Dedifferentiated amniotic fluid mesenchymal stem cell (primary cell): Measurements from ENCODE around the gene ATP11A.
"Not testable (repeated sequence)": the region's sequence is repeated elsewhere in the genome, so short reads cannot be mapped to it uniquely, and the experiment has no call there.

Experiments used
- DNase-seq: peaks from one replicate; pipeline ENCODE4 v3.0.0-alpha.2; 2016; ENCODE audit errors: extremely low spot score

ATP11A gene

GRCh38 chr13:112799394-112799793 is 109.6 kb downstream of the ATP11A start:
- DNase-seq: no peak

DNA sequence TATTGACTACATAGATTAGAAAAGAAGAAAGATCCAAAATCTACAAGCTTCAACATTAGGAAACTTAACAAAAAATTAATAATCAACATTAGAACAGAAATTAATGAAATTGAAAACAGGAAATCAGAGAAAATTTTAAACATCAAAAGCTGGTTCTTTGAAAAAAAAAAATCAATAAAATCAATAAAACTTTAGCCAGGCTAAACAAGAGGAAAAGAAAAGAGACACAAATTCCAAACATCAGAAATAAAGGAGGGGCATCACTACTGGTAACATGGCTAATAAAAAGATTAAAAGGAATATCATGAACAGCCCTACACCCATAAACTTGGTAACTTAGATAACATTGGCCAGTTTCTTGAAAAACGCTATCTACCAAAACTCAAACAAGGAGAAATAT is 110.2 kb downstream of the ATP11A start:
- DNase-seq: no peak

DNA sequence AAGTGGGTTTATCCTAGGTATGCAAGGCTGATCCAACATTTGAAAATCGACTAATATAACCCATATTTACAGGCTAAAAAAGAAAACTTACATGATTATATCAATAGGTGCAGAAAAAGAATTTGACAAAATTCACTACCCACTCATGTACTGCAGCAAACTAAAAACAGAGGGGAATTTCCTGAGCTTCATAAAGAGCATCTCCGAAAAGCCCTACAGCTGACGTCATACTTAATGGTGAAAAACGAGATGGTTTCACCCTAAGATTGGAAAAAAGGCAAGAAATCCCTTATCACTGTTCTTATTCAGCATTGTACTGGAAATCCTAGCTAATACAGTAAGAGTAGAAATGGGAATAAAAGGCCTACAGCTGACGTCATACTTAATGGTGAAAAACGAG is 111.0 kb downstream of the ATP11A start:
- not testable (repeated sequence) for DNase-seq

GRCh38 chr13:112802802-112803195 is 113.0 kb downstream of the ATP11A start:
- no peak for DNase-seq

DNA sequence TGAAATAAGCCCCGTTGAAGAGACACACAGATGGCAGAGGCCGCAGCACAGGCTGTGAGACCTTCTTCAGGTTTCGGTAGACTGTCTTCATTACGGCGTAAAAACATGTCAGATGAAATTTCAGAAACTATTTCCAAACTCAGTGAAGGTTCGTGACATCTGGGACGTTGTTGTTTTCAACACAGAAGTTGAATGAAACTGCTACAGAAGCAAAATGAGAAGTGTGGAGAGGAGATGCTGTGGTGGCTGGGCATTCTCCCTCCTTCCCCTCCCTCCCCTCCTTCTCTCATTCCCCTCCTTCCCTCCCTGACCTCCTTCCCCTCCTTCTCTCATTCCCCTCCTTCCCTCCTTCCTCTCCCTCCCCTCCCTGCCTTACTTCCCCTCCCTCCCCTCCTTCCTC is 113.6 kb downstream of the ATP11A start:
- no peak for DNase-seq

GRCh38 chr13:112804374-112804773 is 114.5 kb downstream of the ATP11A start:
- DNase-seq: no peak

- DNase-seq: no peak
These were observed 117.2 kb downstream of the ATP11A start for GRCh38 chr13:112806739-112807652.

DNA sequence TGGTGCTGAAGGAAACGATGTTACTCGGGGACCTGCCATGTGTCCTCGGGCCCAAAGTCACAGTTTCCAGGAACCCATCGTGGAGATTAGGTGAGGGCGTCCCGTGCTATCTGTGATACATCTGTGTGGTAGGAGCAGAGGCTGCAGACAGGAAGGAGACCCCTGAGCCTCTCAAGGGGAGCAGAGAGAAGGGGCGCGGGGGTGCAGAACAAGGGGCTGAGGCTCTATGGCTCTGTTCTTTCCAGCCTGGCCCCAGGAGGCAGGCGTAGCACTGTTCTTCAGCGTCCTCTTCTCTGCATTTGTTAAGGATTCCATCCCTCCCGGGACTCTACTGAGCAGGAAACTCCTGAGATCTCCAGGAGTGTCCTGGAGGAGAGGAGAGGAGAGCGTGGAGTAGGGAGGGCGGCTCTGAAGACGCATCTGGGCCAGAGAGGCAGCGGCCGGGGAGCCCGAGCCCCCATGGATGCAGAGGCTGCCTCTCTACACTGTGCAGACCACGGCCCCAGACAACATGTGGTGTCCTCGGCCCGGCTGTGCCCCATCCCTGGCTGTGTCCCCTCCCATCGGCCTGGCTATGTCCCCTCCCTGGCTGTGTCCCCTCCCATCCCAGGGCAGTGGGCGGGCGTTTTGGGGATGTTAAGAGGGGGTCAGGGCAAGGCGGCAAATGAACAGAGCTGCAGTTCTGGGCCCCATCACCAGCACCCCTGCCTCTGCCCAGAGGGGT is 118.0 kb downstream of the ATP11A start:
- no peak for DNase-seq

DNA sequence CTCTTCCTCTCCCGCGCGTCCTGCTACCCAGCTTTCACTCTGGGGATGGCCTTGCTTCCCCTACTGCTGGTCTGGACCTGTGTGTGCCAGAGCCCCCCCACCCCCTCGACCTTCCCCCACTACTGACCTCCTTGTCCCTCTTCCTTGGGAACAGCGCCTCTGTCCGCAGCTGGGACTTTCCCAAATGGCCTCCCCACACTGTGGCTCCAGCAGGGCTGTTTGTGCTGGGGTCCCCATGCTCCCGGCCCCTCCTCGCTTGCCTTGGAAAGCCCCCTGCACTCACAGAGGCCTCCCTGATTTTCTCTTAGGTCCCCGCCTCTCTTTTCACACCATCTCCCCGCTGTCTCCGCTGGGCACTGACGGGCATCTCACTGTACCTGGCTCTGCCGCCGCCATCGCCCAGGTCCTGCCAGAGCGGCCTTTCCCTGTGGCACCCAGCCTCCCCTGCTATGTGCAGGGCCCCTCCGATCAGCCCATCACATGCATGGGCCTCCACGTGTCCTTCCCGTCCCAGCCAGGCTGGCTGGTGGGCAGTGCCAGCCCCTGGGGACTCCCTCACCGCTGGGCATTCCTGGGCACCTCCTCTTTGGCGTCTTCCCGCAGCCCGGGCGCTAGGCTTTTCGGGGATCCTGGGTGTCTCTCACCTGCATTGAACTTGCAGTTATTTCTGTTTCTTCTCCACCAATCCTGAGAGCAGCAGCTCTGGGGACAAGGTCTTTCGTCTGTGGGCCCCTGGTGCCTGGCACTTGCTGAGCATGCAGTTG is 118.7 kb downstream of the ATP11A start:
- DNase-seq: no peak

DNA sequence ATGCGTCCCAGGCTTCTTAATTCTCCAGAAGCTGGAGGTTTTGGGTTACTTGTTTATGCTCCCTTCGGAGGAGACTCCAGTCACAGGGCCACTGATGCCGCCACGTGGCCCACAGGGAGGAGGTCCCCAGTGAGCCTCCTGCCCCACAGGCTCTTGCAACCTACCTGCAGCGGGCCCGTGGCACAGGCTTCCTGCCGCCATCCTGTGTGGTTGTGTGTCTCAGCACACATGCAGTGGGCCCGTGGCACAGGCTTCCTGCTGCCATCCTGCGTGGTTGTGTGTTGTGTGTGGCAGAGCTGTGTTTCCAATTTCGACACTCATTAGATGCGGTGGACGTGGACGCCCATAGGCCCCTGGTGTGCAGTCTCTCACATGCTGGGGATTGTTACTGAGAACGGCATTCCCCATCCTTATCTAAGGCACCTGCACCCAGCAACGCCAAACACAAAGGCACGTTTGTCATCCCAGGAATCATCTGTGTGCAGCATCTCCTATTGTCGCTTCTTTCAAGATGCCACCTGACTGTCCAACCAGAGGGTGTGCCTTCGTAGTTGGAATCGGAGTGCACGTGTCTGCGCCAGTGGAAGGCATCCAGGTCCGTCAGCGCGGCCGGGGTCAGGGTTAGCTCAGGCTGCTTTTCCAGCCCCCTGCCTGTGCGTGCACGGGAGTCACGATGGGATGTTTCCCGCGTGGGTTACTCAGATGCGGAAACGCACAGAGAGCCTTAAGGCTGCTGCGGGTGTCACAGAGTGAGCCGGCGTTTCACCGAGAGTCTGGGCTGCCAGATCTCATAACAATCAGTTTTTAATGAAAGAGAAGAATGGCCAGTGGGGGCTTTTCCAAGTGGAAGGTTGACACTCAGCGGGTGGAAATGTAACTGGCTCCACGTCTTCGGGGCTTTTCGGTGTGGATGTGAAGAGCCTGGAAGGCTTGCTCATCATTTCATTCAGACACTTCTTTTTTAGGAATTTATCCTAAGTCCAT is 119.8 kb downstream of the ATP11A start:
- DNase-seq: no peak

GRCh38 chr13:112810608-112811007 is 120.8 kb downstream of the ATP11A start:
- DNase-seq: no peak

DNA sequence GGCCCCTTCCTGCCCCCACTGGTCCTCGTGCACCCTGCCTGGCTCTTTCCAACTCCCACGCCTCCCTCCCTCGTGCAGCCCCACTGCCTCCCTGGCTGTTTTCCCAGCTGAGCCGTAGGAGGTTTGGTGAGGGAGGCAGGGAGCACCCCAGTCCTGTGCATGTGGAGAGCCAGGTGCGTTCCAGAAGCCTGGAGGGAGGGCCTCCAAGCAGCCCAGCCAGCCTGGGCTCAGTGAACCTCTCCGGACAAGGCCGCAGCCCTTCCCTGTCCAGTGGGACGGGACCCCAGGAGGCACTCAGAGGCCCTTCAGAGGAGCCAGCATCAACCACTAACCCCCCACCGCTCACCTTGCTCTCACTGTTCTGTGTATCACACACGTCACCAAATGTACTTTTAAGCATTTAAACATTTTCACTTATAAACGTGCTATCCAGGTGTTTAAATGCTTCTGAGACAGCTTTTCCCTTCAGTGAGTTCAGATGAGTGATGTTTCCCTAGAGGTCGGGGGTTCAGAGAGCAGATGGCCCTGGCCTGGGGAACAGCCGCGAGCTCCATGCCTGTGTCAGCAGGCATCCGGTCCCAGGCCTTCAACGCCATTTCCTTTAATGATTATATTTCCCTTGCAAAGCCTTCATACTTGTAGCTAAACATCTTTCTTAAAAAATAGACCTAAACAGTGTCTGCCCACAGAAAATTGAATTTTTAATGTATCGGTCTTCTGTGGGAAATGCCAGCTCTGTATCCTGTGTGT is 122.6 kb downstream of the ATP11A start:
- no peak for DNase-seq

DNA sequence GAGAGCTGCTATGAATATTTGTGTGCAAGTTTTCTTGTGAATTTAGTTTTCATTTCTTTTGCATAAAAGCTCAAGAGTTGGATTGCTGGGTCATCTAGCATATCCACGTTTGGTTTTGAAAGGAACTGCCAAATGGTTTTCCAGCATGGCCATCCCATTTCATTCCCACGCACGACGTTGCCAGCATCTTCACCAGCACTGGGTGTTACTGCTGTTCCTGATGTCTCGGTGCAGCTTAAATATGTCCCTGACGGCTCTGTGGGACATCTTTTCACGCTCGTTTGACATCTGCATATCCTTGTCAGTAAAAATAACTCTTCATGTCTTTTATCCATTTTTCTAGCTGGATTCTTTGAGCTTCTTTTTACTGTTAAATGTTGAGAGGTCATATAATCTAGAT is 123.7 kb downstream of the ATP11A start:
- DNase-seq: no peak

- DNase-seq: no peak
These were observed 125.2 kb downstream of the ATP11A start for GRCh38 chr13:112814905-112815585.

GRCh38 chr13:112815871-112816270 is 126.0 kb downstream of the ATP11A start:
- DNase-seq: no peak

- no peak for DNase-seq
These were observed 128.3 kb downstream of the ATP11A start for GRCh38 chr13:112818040-112818697.

- DNase-seq: no peak
These were observed 128.8 kb downstream of the ATP11A start for GRCh38 chr13:112818698-112819045.

GRCh38 chr13:112819111-112819510 is 129.3 kb downstream of the ATP11A start:
- no peak for DNase-seq

DNA sequence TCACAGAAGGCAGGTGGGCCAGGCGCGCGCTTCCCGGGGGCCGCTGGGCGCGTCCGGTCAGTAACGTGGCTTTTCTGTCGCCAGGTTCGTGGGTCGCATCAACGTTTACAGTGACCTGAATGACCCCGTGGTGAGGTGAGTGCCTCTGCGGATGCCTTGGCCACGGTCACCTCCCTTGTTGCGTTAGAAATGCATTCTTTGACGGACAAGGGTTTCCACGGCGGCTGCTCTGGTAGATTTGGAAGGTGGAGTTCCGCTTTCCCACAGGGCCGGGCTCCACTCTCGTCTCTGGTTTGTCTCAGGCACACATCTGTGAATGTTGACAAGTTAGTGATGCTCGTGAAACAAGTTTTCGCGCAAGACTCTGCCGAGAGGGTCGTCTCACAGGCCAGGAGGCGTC is 130.0 kb downstream of the ATP11A start:
- no peak for DNase-seq
